OCI-M2 (cell line): Measurements from ENCODE around the gene AMZ1.
"Not testable (repeated sequence)": the region's sequence is repeated elsewhere in the genome, so short reads cannot be mapped to it uniquely, and the experiment has no call there.

ENCODE experiments used
- DNase-seq: peaks from one replicate; lab custom pipeline; 2025; ENCODE audit not compliant: unreplicated experiment; lab: John Stamatoyannopoulos, UW

AMZ1 gene

DNA sequence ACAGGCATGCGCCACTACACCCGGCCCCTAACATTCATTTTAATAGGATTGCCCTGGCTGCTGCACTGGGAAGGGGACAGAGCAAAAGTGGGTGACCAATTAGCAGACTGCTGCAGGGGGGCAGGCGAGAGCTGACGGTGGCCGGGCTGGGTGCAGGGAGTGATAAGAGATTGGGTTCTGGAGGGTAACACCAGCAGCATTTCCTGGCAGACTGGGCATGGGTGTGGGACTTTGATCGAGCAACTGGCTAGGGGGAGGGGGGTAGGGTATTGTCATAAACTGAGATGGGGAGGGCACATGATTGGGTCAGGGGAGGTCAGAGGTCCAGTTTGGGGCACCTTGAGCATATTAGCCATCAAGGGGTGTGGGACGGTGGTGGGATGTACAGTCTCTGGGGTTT is 20.2 kb upstream of the AMZ1 start:
- DNase-seq = no peak

DNA sequence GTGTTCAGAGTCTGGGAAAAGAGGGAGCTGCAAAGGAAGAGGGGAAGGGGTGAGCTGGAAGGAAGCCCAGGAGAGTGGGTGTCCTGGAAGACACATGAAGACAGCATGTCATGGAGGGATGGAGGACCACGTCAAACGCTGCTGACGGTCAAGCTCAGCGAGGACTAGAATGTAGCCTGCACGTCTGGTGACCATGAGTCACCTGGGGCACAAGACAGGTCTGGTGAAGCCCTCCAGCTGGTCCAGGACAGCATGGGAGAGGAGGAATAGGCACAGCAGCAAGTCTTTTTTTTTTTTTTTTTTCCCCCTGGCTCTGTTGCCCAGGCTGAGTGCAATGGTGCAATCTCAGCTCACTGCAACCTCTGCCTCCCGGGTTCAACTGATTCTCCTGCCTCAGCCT is 19.6 kb upstream of the AMZ1 start:
- DNase-seq = no peak

GRCh38 chr7:2670171-2670570 is 17.8 kb upstream of the AMZ1 start:
- no peak for DNase-seq

DNA sequence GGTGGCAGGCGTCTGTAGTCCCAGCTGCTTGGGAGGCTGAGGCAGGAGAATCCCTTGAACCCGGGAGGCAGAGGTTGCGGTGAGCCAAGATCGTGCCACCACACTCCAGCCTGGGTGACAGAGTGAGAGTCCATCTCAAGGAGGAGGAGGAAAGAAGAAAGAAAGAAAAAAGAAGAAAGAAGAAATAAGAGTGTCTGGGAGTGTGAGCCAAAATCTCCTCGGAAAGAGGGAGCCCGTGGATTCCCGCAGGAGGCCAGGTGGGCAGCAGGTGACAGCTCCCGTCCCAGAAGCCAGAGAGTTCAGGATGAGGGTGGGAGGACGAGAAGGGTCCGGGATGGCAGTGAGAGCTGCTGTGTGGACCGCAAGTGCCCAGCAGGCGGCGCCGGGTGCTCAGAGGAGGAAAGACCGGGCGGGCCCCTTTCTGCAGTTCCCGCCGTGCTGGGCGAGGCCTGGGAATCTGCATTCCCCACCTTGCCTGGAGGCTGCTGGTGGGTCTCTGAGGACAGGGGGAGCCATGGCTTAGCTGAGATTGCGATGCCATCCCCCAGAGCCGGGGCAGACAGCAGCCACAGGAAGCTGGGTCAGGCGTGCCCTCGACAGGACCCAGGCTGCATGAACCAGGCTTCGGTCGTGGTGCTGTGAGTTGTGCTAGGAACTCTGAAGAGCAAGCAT is 17.1 kb upstream of the AMZ1 start:
- DNase-seq = no peak

- DNase-seq = not testable (repeated sequence)
Measured at GRCh38 chr7:2673214-2673613, 14.8 kb upstream of the AMZ1 start.

GRCh38 chr7:2673934-2674333 is 14.1 kb upstream of the AMZ1 start:
- no peak for DNase-seq

DNA sequence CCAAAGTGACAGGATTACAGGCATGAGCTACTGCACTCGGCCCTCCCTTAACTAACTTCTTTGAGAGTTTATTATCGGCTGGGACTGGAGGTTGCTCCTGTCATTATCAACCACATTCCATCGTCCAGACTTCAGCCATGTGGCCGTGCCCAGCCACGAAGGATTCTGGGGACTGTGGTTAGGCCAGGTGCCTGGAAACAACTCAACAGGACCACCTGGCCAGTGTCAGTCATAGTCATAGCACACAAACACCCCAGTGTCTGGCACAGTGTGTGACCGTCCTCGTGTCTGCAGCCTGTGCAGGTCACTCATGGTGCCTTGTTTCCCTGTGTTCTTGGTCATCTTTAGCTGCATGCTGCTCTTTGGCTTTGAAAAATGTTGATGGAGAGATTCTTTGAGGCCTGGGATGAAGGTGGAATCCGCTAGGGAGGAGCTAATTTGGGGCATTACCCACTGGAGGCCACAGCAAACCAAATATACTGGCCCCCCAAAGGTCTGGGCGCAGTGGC is 12.7 kb upstream of the AMZ1 start:
- no peak for DNase-seq

- not testable (repeated sequence) for DNase-seq
Measured at GRCh38 chr7:2676576-2676975, 11.4 kb upstream of the AMZ1 start.

DNA sequence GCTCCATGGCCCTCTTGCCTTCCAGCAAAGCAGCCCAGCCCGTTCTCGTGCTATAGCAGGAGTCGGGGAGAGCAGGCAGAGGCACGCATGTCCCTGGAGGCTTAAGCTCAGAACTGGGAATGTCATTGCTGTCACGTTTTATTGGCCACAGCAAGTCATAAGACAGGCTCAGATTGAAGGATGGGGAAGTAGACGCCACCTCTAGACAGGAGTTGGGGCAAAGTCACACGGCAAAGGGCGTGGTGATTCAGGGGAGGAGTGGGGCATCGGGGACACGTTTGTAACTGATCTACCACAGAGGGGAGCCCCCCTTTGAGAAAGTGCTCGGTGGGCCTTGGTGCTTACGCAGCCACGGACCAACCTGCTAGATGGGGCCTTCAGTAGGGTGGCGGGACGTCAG is 9.5 kb upstream of the AMZ1 start:
- DNase-seq = not testable (repeated sequence)

GRCh38 chr7:2679135-2680127 is 8.6 kb upstream of the AMZ1 start:
- DNase-seq = not testable (repeated sequence)

- DNase-seq = no peak
Measured at GRCh38 chr7:2680256-2680655, 7.7 kb upstream of the AMZ1 start.

DNA sequence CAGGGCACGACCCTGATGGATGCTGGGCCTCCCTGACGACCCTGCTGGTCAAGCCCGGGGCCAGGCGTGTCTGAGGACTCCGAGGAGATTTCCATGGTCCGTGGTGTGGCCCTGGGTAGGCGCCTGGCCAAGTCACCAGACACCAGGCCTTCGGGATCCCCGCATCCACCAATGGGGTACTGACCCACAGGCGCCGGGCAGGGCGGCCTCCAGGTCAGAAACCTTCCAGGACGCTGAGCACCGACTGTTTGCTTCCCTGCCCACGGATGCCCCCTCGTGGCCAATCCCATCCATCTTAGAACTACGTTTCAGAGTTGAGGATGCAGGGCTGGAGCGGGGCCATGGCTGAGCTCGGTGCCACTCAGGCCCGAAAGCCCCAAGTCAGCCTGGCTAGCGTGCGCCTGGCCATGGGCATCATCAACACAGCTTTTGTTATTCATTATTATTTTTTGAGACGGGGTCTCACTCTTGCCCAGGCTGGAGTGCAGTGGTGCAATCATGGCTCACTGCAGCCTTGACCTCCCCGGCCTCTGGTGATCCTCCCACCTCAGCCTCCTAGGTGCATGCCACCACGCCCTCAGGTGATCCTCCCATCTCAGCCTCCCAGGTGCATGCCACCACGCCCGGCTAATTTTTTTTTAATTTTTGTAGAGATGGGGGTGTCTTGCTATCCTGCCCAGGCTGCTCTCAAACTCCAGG is 7.1 kb upstream of the AMZ1 start:
- no peak for DNase-seq

DNA sequence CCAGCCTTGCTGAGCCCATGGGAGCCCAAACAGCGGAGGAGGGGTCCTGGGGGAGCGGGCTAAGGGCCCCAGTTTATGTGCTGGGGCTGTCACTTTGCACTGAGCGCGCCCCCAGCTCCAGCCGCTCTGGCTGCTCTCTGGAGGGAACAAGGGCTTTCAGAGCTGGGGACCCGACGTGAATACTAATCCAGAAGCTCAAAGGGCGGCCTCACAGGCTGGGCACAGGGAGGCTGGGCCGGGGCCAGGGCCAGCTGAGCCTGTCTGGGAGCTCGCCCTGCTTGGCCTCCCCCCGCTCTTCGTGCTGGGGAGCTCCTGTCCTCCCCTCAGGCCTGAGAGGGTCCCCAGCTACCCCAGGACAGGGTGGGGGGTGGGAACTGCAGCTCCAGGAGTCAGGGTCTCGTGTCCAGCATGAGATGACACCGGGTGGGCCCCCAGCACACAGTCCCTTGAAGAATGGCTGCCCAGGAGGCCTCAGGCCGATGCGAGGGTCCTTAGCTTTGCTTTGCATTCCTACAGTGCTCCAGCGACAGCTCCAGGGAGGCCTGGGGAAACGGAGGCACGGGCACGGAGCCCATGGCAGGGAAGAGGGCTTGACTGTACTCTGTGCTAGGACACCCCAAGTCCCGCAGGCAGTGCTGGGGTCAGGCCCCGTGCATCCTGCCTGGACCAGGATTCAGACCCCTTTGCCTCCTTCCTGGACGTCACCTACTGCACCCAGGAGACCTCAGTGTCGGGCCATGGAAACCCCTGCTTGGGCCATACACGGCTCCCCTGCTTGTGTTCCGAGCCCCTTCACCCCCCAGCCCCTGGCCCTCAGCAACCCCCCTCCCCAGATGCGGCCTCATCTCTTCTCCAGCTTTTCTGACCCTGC is 5.8 kb upstream of the AMZ1 start:
- no peak for DNase-seq

- no peak for DNase-seq
Measured at GRCh38 chr7:2684501-2684900, 3.5 kb upstream of the AMZ1 start.

DNA sequence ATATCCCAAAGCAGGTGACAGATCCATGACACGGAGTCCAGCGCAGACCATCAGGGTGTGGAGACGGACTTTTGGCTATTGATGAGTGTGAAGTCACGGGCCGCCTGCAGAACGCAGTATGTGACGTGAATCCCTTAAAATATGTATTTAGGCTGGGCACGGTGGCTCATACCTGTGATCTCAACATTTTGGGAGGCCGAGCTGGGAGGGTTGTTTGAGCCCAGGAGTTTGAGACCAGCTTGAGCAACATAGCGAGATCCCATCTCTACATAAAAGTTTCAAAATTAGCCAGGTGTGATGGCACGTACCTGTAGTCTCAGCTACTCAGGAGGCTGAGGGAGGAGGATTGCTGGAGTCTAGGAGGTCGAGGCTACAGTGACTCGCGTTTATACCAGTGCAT is 1.9 kb upstream of the AMZ1 start:
- no peak for DNase-seq

DNA sequence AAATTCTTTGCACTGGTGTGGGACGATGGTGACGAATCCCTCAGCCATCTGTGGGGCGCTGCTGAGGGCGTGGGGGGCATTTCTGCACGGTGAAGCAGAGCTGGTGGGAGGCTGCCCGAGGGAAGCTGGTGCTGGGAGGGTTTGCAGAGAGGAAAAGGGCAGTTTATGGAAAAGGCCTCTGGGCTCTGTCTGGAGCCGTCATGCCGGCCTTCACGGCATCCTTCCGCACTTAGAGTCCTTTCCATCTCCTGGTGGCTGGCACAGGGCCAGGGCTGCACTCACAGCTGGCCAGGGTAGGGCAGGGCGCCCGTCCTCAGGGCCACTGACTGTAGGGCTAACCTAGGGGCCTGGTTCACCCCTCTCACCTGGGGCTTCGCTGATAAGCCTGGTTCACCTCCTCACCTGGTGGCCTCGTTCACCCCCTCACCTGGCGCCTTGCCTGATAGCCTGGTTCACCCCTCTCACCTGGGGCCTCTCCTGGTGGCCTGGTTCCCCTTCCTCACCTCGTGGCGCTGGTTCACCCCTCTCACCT is 598 bp upstream of the AMZ1 start:
- DNase-seq = no peak

DNA sequence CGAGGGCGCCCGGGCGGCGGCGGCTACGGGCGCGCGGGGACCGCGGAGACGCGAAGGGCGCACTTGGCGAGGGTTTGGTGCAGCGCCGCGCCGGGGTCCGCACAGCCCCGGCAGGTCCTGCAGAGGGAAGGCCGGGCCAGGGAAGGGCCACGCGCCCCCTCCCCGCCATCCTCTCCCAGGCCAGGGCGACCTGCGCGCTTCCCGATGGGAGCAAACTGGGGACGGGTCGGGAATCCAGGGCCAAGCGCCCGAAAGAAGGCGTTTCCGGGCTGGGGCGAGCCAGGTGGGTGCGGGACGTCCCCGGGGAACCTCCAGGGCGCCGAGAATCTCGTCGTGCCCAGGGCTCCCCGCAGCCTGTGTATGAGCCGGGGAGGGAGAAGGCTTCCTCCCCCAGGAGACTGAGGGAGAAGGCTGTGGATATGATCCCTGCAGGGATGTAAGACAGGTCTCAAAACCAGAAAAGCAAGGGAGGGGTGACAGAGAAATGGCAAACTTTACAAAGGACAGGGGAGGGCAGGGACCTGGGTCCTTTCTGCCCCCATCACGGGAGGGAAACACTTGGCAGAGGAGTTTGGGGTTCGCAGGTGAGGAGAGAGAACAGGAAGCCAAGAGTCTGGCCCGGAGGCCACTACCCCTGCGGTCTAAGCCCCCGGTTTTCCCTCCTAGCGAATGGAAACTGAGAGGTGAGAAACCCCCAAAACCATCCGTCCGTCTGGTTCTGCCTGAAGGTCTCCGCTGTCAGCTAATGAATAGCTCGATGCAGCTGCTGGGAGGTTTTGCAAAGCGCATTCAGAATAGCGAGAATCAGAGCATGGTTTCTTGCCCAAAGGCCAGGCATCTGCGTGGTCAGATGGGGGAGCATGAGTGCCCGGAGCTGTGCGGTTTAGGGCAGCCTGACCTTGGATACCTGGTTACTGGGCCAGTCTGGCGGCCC is 674 bp downstream of the AMZ1 start:
- DNase-seq = no peak

GRCh38 chr7:2689343-2689847 is 1.4 kb downstream of the AMZ1 start:
- no peak for DNase-seq
